NCI-H1105 (cell line): ENCODE data around the gene LRMDA.

ENCODE experiments used
- DNase-seq: peaks from one replicate; lab custom pipeline; 2025; lab: John Stamatoyannopoulos, UW

Gene LRMDA

GRCh38 chr10:75672111-75672671 lies 240.8 kb downstream of the LRMDA start:
- no peak for DNase-seq

- no peak for DNase-seq
Measured at GRCh38 chr10:75672842-75673241, 241.4 kb downstream of the LRMDA start.

DNA sequence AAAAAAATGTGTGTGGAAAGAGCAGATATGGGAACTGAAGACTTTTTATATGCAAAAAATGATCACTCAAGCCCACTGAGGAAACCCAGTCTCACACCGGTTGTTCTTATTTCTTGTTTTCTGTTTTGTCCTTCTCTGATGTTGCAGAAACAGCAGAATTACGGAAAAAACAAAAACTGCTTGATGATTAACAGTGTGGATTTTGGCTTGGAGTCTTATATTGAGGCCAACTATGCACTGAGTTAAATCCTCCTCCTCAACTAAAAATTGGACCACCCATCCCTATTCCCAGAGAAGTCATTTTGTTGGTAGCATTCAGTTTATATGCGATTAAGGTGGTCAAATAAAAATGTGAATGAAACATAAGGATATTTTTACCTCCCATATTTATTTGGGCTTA lies 246.1 kb downstream of the LRMDA start:
- DNase-seq: no peak

GRCh38 chr10:75678527-75678926 lies 247.1 kb downstream of the LRMDA start:
- no peak for DNase-seq

- no peak for DNase-seq
Measured at GRCh38 chr10:75679536-75679935, 248.1 kb downstream of the LRMDA start.

GRCh38 chr10:75681334-75681733 lies 249.9 kb downstream of the LRMDA start:
- DNase-seq: no peak

DNA sequence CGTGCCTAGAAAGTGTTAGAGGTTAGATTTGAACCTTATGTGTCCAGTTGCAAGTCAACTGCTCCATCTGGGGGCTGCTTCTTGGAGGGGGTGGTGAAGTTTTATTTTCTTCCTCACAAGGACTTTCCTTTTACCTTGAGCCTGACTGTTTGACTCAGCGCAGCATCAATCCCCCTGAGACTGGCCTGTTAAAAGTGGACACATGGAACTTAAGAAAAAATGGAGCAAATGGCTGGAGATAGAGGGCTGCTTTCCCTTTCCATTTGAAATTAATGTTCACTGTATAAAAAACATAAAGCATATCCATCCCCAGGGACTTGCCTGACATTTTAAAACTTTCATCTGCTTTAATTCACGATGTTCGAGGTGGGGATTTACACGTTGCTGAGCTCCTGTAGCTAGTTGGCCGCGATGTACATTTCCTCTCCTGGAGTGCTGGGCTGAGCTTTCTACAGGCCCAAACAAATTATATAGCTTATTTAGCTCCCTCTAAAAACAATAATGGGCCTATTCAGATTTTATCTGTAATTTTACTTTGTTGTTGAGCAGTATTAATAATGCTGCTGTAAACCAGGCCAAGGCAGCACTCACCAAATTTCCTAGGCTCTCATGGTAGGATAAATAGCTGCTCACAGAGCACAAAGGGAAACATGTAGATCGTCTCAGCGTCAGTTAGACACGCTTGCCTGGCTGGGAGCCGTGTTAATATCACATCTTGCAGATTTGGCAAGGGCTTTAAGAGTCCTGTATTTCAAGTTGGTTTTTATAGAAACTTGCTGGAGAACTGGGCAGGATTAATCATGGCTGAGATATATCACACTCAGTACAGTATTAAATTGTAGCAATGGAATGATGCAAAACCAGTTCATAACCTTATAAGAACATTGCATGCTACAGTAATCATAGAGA lies 251.5 kb downstream of the LRMDA start:
- no peak for DNase-seq

DNA sequence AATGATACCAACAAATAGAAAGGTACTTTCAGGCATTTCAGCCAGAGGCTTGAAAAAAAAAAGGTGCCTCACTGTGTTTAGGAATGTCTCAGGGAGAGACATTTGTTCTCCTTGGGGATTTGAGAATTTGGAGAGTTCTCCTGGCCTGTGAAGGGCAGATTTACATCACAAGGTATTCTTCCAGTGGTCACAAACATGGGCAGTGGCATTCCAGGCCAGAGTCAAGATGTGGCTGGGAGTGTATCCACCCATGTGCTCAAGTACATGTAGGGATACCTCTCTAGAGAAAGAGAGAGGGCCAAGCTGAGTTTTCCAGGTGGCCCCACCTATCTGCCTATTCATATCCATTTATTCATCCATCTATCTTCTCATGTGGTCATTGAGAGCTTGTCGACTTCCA lies 253.8 kb downstream of the LRMDA start:
- DNase-seq: no peak

- DNase-seq: no peak
Measured at GRCh38 chr10:75688506-75689300, 257.3 kb downstream of the LRMDA start.

DNA sequence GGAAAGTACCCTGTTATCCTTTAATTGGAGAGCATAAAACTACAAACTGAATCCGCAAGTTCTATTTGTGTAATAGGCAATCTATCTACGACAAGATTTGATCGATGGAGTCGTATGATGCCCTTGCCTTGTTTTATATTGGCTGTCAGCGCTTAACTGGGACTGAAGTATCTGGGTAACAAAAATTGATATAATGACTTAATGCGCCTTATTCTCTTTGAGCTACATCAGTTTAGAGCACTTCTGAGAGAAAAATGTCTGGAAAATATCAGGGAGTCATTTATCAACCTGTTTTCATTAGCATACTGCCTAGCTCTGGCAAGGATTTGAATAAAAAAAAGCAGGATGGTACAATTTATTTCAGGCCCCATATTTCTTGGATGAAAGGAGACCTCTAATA lies 262.1 kb downstream of the LRMDA start:
- DNase-seq: no peak

- DNase-seq: no peak
Measured at GRCh38 chr10:75694269-75694668, 262.8 kb downstream of the LRMDA start.

DNA sequence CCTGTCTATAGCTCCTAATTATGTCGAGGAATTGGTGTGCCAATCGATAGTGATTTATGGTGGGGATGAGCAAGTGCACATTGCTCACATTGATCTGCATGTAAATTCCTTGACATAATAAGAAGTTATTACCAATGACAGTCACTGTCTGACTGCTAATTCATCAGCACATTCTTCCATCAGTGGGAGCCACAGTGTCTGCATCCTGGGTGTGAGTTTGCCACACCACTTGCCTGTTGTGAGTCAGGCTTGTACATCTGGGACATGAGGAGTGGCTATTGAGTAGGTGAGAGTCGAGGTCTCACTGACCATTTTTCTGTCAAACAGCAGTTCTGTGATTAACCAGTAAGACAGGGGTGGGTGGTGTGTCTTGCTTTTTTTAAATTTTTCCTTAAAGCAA lies 263.4 kb downstream of the LRMDA start:
- no peak for DNase-seq

DNA sequence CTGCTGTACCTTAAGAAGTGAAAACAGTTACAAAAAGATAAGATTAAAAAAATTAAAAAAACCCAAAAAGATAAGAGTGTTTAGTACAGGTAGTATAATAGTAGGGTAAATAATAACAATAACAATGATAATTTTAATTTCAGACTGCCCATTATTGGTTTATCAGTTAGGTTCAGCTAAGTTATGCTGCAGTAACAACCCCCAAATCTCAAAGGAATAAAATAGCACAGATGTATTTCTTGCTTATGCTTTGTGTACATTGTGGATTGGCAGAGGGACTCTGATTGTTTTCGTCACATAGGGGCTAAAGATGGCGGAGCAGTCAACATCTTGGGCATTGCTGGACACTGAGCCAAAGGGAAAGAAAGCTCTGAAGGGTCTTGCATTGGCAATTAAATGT lies 264.6 kb downstream of the LRMDA start:
- DNase-seq: no peak

DNA sequence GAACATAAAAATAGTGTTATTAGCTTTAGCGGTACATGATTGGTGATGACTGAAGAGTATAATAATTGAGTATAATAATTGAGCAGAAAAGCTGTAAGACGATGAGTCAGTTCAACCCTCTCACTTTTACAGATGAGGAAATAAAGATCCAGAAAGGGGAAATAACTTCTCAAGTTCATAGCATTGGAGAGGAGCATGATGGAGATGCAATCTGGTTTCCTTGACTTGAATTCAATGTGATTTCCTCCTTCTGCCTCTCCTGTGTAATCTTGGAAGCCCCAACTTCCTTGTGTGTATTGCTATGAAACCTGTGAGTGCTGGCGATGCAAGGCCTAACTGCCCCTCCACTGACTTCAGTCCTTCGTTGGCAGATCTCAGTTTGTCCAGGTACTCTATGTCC lies 265.1 kb downstream of the LRMDA start:
- DNase-seq: no peak

DNA sequence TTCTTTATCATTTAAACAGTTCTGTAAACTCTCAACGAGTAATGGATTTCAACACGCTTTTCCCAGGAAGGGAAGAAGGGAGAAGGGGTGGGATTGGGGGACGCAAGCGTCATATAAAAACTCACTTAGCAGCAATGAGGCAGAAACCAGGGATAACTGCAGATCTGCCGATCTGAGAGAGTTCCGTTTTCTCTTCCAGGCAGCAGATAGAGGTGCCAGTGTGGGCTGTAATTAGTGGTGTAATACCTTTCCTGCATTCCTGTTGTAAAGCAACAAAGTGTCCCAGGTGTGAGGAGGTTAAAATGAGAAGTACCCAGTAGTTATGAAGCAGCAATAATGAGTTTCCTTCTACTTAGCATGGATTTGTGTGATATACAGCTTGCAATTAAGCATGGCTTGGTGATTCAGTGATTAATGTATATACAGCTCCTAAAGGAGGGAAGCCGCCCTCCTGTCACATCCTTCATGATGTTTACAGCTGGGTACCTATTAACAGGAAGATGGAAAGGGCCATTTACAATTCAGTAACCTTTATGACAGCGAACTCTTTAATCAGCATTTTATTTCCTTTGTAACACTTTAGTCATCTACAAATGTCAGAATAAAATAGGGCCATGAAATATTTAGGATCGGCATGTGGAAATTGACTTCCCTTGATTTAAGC lies 271.9 kb downstream of the LRMDA start:
- no peak for DNase-seq

DNA sequence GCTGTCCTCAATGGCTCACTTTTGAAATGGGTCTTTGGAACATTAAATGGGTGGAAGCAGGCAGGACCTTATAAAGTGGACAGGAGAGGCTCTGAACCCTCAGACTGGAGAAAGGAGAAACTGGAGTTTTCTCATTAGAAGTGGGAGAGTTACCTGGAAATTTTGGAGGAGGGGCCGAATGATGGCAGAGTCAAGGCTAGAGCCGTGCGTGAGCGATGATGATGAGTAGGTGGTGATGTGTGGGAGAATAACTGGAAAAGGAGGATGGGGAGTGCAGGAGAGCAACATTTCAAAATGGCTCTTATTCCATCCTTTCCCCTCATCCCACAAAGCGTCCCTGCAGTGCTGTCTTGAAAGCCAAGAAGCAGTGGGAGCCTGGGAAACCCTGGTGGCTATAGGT lies 274.0 kb downstream of the LRMDA start:
- no peak for DNase-seq

GRCh38 chr10:75707080-75707840 lies 275.8 kb downstream of the LRMDA start:
- DNase-seq: no peak

DNA sequence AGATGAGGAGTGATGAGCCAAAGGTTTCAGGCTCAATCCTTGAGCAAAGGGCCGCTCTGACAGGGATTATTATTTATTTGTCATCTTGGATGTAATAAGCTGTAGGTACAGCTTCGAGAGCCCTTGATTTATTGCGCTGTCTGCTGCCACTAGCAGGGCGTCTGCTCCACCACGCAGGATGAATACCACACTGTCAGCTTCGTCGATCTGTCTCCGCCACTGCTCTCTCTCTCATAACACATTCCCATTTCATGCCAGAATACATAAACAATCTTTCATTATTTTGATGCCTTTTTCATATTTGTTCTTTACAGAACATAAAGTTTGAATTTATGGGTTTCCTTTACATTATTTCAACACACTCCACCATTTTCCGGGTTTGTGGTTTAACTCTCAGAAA lies 276.6 kb downstream of the LRMDA start:
- DNase-seq: peak; percentile 15

- DNase-seq: no peak
Measured at GRCh38 chr10:75709245-75709644, 277.8 kb downstream of the LRMDA start.

GRCh38 chr10:75709811-75710210 lies 278.4 kb downstream of the LRMDA start:
- no peak for DNase-seq

- no peak for DNase-seq
Measured at GRCh38 chr10:75712242-75712880, 280.9 kb downstream of the LRMDA start.
